HG03575 (cell line): ENCODE measurements around the gene FYB1.

Experiments used
- ATAC-seq: cut with Tn5 transposase; IDR thresholded peaks from one replicate; pipeline ENCODE4 v1.9.1; 2021; ENCODE audit not compliant: unreplicated experiment, insufficient number of reproducible peaks, low FRiP score; ENCODE audit errors: extremely low read depth

The FYB1 gene

DNA sequence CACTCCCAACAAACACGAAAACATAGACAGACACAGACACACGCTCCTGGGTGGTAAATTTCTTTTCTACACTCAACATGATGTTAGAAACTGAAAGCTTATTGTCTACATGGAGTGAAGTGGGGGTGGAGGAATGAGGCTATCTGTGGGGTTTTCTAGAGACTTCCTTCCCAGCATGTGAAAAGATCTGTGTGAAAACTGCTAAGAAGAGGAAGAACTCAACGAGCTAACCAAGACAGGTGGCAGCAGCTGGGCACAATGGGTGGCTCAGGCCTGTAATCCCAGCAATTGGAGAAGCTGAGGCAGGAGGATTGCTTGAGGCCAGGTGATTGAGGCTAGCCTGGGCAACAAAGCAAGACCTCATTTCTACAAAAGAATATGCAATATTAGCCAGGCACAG is 7.6 kb downstream of the FYB1 start:
- no peak for ATAC-seq

GRCh38 chr5:39209924-39210323 is 9.4 kb downstream of the FYB1 start:
- ATAC-seq, result no peak

DNA sequence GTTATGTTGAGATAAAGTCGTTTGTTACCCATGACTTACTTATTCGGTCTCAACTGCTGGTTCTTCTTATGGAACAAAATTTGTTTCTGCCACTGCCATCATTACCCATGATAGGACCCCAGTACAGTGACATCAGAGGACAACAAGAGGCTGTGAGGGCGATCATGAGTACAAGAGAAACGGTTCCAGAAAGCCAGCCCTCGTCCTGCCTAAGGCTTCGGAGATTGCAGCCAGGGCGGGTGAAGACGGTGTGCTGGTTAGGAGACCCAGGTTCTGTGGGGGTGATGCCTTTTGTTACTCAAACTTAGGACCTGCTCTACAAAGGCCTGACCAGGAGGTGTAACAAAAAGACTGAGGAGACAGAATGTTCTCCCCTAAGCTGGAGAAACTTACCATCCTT is 10.9 kb downstream of the FYB1 start:
- no peak for ATAC-seq

- no peak for ATAC-seq
Observed at GRCh38 chr5:39207345-39208045, 11.9 kb downstream of the FYB1 start.

- no peak for ATAC-seq
Observed at GRCh38 chr5:39206630-39207321, 12.6 kb downstream of the FYB1 start.

DNA sequence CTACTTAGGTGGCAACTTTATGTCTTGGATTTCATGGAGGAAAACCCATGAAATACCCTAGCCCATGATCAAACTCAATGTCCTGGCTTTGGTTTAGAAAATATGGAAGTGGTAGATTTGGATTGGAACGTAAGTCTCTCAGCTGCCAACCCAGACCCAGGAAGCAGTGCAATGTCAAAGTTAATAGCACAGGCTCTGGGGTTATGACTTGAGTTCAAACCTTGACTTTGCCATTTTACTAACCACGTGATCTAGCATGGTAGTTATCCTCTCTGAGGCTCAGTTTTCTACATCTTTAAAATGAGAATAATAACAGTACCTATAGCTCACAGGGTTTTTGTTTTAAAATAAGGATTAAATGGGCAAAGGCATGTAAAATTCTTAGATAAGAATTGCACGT is 13.8 kb downstream of the FYB1 start:
- no peak for ATAC-seq

DNA sequence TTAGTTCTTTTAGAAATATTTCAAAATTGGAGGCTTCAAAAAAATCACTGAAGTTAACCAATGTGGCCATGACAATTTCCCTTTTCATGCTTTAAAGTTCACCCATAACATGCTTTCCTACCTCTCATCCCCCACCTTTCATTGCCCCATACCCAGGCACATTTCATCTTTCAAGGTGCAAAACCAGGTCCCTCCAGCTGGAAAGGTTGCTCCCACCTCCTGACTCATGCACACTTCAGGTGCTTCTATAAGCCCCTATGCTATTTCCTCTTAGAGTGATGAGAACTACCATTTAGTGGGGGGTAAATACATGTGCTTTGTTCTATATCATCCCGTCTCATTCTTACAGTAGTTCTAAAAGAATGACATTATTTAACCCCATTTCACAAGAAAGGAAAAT is 15.4 kb downstream of the FYB1 start:
- no peak for ATAC-seq

DNA sequence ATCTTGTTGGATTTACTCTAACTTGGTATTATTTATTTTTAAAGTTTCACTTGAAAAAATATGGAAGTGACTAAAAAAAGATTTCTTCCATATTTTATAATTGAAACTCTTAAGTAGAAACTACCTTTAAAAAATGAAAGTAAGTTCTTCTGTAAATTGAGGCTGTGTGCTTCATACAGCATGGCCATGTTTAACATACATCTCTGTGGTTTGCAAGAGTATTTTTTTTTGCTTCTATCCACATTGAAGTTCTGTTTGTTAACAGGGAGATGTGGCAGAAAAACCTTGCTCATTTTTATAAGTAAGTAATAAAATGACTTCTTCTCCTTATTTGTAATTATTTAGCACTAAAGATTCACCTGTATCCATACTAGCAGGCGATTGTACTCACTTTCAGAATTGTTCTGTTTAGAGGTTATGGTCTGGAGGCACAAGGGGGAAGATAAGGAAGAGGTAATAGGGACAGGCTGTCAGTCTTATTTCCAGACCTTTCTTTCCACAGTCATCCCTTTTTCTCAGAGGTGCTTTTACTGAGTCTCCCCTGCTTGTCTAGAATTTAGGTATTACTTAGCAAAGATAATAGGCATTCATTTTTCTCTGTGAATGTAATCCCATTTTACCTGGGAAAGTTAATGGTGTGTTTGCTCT is 16.0 kb downstream of the FYB1 start:
- ATAC-seq, result no peak

DNA sequence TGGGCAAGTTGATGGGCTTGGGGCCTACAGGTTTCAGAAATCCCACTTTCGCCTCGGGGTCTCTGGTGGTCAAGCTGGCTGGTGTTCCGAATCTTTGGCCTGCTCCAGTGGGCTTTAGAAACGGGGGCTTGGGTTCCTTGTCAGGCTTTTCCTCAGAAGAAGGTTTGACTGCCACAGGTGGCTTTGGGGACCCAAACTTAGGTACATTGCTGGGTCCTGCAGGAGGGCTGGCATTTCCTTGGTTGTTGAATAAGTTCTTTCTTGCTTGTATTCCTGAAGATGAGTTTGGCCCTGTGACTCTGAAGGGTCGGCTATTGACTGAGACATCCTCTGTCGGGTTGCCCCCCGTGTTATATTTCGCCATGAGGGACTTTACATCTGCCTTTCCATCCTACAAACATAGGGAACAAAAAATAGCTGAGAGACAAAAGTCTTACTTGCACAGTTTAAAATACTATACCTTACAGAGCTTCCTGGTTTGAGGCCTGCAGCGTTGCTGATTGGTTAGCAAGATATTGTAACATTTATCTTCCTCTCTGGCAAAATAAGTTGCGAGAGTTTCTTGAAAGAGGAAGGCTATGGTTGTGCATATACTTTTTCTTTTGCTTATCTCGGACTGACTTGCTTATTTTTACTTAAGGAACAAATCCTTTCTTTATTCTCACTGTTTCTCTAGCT is 16.6 kb downstream of the FYB1 start:
- ATAC-seq, result no peak

GRCh38 chr5:39201781-39202596 is 17.4 kb downstream of the FYB1 start:
- no peak for ATAC-seq

- no peak for ATAC-seq
Observed at GRCh38 chr5:39201160-39201780, 18.1 kb downstream of the FYB1 start.

DNA sequence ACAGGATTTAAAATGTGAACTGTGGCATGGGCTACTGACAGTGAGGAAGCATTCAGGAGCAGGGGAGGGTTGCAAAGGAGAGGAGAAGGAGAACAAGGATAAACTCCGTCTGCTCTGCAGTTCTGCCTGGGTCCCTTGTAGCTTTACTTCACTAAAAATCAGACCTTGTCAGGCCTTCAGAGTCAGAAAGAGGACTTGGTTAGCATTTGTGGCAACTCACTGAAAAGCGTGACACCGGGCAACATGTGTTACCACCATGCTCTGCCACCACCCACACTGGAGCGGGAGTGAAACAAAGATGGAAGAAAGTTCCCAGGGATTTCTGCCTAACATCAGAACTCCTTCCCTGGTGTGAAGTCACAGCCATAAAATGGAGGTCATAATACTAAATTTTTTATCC is 19.3 kb downstream of the FYB1 start:
- ATAC-seq, result no peak

- no peak for ATAC-seq
Observed at GRCh38 chr5:39199335-39199734, 20.0 kb downstream of the FYB1 start.

- no peak for ATAC-seq
Observed at GRCh38 chr5:39198127-39198526, 21.2 kb downstream of the FYB1 start.

- no peak for ATAC-seq
Observed at GRCh38 chr5:39197556-39197955, 21.8 kb downstream of the FYB1 start.

GRCh38 chr5:39195198-39195826 is 24.1 kb downstream of the FYB1 start:
- ATAC-seq, result no peak

DNA sequence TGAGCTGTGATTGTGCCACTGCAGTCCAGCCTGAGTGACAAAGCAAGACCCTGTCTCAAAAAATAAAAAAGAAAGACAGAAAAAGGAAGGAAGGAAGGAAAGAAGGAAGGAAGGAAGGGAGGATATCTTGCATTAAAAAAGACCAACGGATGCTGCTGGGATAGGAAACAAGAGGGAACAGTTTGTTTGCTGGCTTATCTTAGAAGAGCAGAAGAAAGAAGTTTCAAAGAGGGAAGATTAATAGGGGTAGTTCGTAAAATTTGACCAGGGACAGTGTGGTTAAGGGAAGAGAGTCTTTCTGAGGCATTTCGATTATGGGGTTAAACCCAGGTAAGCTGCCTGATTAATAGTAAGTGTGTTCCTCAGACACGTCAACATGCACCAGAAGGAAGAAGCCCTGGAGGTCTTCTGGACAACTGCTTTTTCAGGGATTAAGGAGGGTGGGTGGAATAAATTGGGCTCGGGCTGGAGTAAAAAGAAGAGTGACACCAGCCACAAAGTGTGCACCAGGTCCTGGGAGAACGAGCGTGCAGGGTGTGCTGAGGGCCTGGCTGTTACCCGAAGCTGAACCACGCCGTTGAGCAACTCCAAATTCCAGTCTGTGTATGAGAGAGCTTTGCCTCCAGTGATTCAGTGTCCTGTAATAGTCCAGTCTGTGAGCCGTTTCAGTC is 24.8 kb downstream of the FYB1 start:
- ATAC-seq, result no peak
